HCT116 (cell line): Measurements from ENCODE around the gene RECK. TPM values are rescaled to one million over a fixed set of nuclear protein-coding genes. Genes with fewer than 3 reads are reported as not detected.

Experiments
- ATAC-seq: fragments of 200-7000 bp; cut with Tn5 transposase; 2 replicates; pipeline ENCODE4 v1.9.1; 2020; ENCODE audit warnings: mild to moderate bottlenecking, moderate library complexity
- BruUV-seq: library from RNA; stranded (reverse); fragments of 400-500 nt; replicated peaks from 2 replicates; lab custom pipeline; 2021; lab: Mats Ljungman, UMichigan
- CTCF ChIA-PET: fragments of 300-600 bp; sonication (Branson Sonifier 250); formaldehyde crosslinking; loops from one replicate; lab custom pipeline; 2021; ENCODE audit warnings: antibody characterized with exemption; lab: Charles Lee
- POLR2A ChIA-PET: fragments of 300-600, 350-600 bp; sonication (Branson Sonifier 250); formaldehyde crosslinking; loops from one replicate; lab custom pipeline; 2021; ENCODE audit warnings: antibody characterized with exemption; lab: Charles Lee
- RAD21 ChIA-PET, 2 experiments: fragments of 300-600 bp; sonication (Branson Sonifier 250); formaldehyde crosslinking; loops; one replicate each; lab custom pipeline; 2023; ENCODE audit warnings: low total read pairs in 2 of 2; ENCODE audit not compliant: uncharacterized antibody in 2 of 2, unreplicated experiment in 2 of 2, low non-redundant PET in 1 of 2; lab: Charles Lee
- DNase-seq: peaks from one replicate; pipeline ENCODE4 v3.0.0-alpha.2; 2010; ENCODE audit warnings: low read depth, low spot score
- H2AFZ ChIP-seq: fragments of 200-600 bp; shearing (Covaris generic), sonication (generic); 2 replicates; pipeline ENCODE4 v1.6.1; 2017; ENCODE audit warnings: low read depth, mixed run types, mixed read lengths, antibody characterized with exemption, low read length; ENCODE audit not compliant: poor library complexity, severe bottlenecking
- H3K27ac ChIP-seq: 2 replicates; pipeline ENCODE4 v1.5.1; 2012; ENCODE audit warnings: low read depth, low read length
- H3K27me3 ChIP-seq: fragments of 200-600 bp; sonication (generic); 2 replicates; pipeline ENCODE4 v1.6.1; 2016; ENCODE audit warnings: mixed run types, low read length, mixed read lengths; ENCODE audit not compliant: insufficient read depth
- H3K36me3 ChIP-seq, 2 experiments: fragments of 200-500 bp in 1 of 2; fragments of 200-600 bp in 1 of 2; sonication (Bioruptor generic) in 1 of 2; sonication (generic) in 1 of 2; 2 replicates each; pipeline versions ENCODE4 v1.5.1 to v1.6.1; 2014 to 2016; ENCODE audit warnings: low read length in 2 of 2, inconsistent platforms in 1 of 2, mixed read lengths in 1 of 2, mixed run types in 1 of 2; ENCODE audit not compliant: insufficient read depth in 2 of 2, control insufficient read depth in 1 of 2
- H3K4me1 ChIP-seq, 2 experiments: fragments of 200-600 bp in 1 of 2; sonication (generic) in 1 of 2; 2 replicates each; pipeline versions ENCODE4 v1.5.1 to v1.6.1; 2012 to 2017; ENCODE audit warnings: low read length in 2 of 2, inconsistent platforms in 1 of 2, mild to moderate bottlenecking in 1 of 2, mixed read lengths in 1 of 2, mixed run types in 1 of 2, moderate library complexity in 1 of 2; ENCODE audit not compliant: insufficient read depth in 2 of 2, control insufficient read depth in 1 of 2
- H3K4me2 ChIP-seq: fragments of 200-600 bp; sonication (generic); 2 replicates; pipeline ENCODE4 v1.6.1; 2017; ENCODE audit warnings: mixed run types, low read length, mixed read lengths
- H3K4me3 ChIP-seq, 2 experiments: fragments of 200-600 bp in 1 of 2; sonication (generic) in 1 of 2; replicated peaks in 1 of 2; 2 replicates each; pipeline ENCODE4 v1.5.1; 2011 to 2016; ENCODE audit warnings: low read length in 2 of 2, control low read depth in 1 of 2, low read depth in 1 of 2, mild to moderate bottlenecking in 1 of 2, mixed read lengths in 1 of 2, mixed run types in 1 of 2
- H3K79me2 ChIP-seq: fragments of 200-600 bp; sonication (generic); 2 replicates; pipeline ENCODE4 v1.6.1; 2017; ENCODE audit warnings: mild to moderate bottlenecking, mixed run types, low read length, moderate library complexity, mixed read lengths; ENCODE audit not compliant: insufficient read depth
- H3K9ac ChIP-seq: fragments of 200-600 bp; sonication (generic); 2 replicates; pipeline ENCODE4 v1.6.1; 2016; ENCODE audit warnings: low read length, mixed read lengths
- H3K9me2 ChIP-seq: fragments of 200-600 bp; sonication (generic), shearing (Covaris generic); 2 replicates; pipeline ENCODE4 v1.6.1; 2017; ENCODE audit warnings: mixed run types, mild to moderate bottlenecking, moderate library complexity; ENCODE audit not compliant: insufficient read depth
- H3K9me3 ChIP-seq, 2 experiments: fragments of 200-500 bp in 1 of 2; fragments of 200-600 bp in 1 of 2; sonication (Bioruptor generic) in 1 of 2; sonication (generic) in 1 of 2; 2 replicates each; pipeline ENCODE4 v1.6.1; 2014 to 2017; ENCODE audit warnings: low read length in 2 of 2, mixed read lengths in 2 of 2, inconsistent platforms in 1 of 2, low read depth in 1 of 2, mild to moderate bottlenecking in 1 of 2, mixed run types in 1 of 2, moderate library complexity in 1 of 2; ENCODE audit not compliant: control insufficient read depth in 1 of 2, insufficient read depth in 1 of 2
- H4K20me1 ChIP-seq: fragments of 200-600 bp; sonication (generic), shearing (Covaris generic); 2 replicates; pipeline ENCODE4 v1.6.1; 2017; ENCODE audit warnings: mixed run types, mild to moderate bottlenecking, moderate library complexity; ENCODE audit not compliant: insufficient read depth
- EGR1 ChIP-seq: IDR thresholded peaks from 2 replicates; pipeline ENCODE4 v1.6.1; 2012; ENCODE audit warnings: low read depth
- POLR2A ChIP-seq: IDR thresholded peaks from 2 replicates; pipeline ENCODE4 v1.7.0; 2011; ENCODE audit warnings: borderline replicate concordance; ENCODE audit not compliant: insufficient read depth, insufficient read length; ENCODE audit errors: extremely low read depth
- RAD21 ChIP-seq: IDR thresholded peaks from 2 replicates; pipeline ENCODE4 v1.6.1; 2012; ENCODE audit warnings: low read depth, mild to moderate bottlenecking
- SRF ChIP-seq: IDR thresholded peaks from 2 replicates; pipeline ENCODE4 v1.6.1; 2012; ENCODE audit warnings: low read depth
- YY1 ChIP-seq: IDR thresholded peaks from 2 replicates; pipeline ENCODE4 v1.6.1; 2011; ENCODE audit warnings: low read length, low read depth, moderate library complexity, mild to moderate bottlenecking; ENCODE audit not compliant: insufficient replicate concordance; ENCODE audit errors: extremely low read depth
- ZFX ChIP-seq: fragments of 450-650 bp; IDR thresholded peaks from 2 replicates; pipeline ENCODE4 v1.6.1; 2017
- intact Hi-C: fragments of 100-400 bp; cut with micrococcal nuclease; formaldehyde crosslinking; loops from 2 replicates; pipeline ENCODE4 v1.10.0; 2022
- total RNA-seq: library from RNA; stranded (reverse); gene quantifications from one replicate; pipeline ENCODE4 v1.2.1, GENCODE V29; 2021; ENCODE audit not compliant: unreplicated experiment
- TF ChIP-seq, protein P1 (sequence below): IDR thresholded peaks from 2 replicates; pipeline ENCODE4 v1.6.1; 2011; ENCODE audit warnings: mild to moderate bottlenecking, low read length, moderate library complexity; ENCODE audit not compliant: insufficient replicate concordance; ENCODE audit errors: extremely low read depth
- TF ChIP-seq, protein P2 (sequence below): IDR thresholded peaks from 2 replicates; pipeline ENCODE4 v1.6.1; 2012
- TF ChIP-seq, protein P3 (sequence below): IDR thresholded peaks from 2 replicates; pipeline ENCODE4 v1.6.1; 2012
- TF ChIP-seq, protein P4 (sequence below): IDR thresholded peaks from 2 replicates; pipeline ENCODE4 v1.6.1; 2012; ENCODE audit warnings: low read depth

RECK gene
- total RNA-seq, 1 experiment from 2014 or later = 3.8 TPM

DNA sequence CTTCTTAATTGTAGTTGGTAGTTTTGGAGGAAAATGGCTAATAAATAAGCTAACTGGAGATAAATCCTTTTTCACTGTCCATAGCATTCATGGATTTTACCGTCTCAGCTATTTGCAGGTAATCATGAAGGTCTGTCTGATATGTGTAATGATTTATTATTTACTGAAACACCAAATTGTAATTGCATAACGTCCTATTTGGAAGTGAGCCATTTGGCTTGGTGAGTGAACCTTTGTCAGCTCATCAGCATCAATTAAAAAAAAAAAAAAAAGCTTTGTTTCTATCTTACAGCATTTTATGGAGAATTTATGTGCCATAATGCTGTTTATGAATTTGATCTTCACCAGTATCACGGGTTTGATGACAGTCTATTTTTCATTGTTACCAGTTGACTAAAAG lies 20.2 kb downstream of the RECK start:
- POLR2A ChIA-PET = no interaction called here
- Histone ChIP-seq H3K27me3 (no peaks in the 10 kb centered on the region), H3K4me2 (no peak overlapping the region), H3K9ac (no peak overlapping the region), H3K9me2 (no peaks in the 10 kb centered on the region), H3K36me3 (no peaks in the 10 kb centered on the region), H3K4me3 (no peak overlapping the region), H2AFZ (no peak overlapping the region), H3K27ac (no peak overlapping the region), H4K20me1 (no peaks in the 10 kb centered on the region), H3K4me1 (peaks cover 0 to 5% of the 10 kb centered on the region in 2 experiments; a peak in 1 of 4 replicates), H3K9me3 (no peaks in the 10 kb centered on the region), H3K79me2 (no peaks in the 10 kb centered on the region)
- CTCF ChIA-PET = interaction anchor here (1.2 kb wide), 1 partner anchor 33 kb away, joined by 3 read pairs; no protein-coding TSS in a partner anchor
- intact Hi-C loops = no loop called here
- RAD21 ChIA-PET = no interaction called here
- DNase-seq = no peak
- ATAC-seq = no peak
- no TSS peak for BruUV-seq
- TF ChIP-seq YY1 = no peak
- no peak for TF ChIP-seq SRF
- TF ChIP-seq, protein P1, sequence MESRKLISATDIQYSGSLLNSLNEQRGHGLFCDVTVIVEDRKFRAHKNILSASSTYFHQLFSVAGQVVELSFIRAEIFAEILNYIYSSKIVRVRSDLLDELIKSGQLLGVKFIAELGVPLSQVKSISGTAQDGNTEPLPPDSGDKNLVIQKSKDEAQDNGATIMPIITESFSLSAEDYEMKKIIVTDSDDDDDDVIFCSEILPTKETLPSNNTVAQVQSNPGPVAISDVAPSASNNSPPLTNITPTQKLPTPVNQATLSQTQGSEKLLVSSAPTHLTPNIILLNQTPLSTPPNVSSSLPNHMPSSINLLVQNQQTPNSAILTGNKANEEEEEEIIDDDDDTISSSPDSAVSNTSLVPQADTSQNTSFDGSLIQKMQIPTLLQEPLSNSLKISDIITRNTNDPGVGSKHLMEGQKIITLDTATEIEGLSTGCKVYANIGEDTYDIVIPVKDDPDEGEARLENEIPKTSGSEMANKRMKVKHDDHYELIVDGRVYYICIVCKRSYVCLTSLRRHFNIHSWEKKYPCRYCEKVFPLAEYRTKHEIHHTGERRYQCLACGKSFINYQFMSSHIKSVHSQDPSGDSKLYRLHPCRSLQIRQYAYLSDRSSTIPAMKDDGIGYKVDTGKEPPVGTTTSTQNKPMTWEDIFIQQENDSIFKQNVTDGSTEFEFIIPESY = no peak
- TF ChIP-seq, protein P2, sequence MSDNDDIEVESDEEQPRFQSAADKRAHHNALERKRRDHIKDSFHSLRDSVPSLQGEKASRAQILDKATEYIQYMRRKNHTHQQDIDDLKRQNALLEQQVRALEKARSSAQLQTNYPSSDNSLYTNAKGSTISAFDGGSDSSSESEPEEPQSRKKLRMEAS = no peak
- TF ChIP-seq ZFX = no peak
- no peak for TF ChIP-seq EGR1
- TF ChIP-seq, protein P3, sequence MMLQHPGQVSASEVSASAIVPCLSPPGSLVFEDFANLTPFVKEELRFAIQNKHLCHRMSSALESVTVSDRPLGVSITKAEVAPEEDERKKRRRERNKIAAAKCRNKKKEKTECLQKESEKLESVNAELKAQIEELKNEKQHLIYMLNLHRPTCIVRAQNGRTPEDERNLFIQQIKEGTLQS = no peak
- TF ChIP-seq, protein P4, sequence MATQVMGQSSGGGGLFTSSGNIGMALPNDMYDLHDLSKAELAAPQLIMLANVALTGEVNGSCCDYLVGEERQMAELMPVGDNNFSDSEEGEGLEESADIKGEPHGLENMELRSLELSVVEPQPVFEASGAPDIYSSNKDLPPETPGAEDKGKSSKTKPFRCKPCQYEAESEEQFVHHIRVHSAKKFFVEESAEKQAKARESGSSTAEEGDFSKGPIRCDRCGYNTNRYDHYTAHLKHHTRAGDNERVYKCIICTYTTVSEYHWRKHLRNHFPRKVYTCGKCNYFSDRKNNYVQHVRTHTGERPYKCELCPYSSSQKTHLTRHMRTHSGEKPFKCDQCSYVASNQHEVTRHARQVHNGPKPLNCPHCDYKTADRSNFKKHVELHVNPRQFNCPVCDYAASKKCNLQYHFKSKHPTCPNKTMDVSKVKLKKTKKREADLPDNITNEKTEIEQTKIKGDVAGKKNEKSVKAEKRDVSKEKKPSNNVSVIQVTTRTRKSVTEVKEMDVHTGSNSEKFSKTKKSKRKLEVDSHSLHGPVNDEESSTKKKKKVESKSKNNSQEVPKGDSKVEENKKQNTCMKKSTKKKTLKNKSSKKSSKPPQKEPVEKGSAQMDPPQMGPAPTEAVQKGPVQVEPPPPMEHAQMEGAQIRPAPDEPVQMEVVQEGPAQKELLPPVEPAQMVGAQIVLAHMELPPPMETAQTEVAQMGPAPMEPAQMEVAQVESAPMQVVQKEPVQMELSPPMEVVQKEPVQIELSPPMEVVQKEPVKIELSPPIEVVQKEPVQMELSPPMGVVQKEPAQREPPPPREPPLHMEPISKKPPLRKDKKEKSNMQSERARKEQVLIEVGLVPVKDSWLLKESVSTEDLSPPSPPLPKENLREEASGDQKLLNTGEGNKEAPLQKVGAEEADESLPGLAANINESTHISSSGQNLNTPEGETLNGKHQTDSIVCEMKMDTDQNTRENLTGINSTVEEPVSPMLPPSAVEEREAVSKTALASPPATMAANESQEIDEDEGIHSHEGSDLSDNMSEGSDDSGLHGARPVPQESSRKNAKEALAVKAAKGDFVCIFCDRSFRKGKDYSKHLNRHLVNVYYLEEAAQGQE = no peak
- TF ChIP-seq POLR2A = no peak
- TF ChIP-seq RAD21 = no peak
